Measurements from ENCODE around the gene FOXG1.

Gene FOXG1

GRCh38 chr14:28762303-28762954 is 4.2 kb upstream of the FOXG1 start:
- peak in 1 of 3 donors; percentile 5 for DNase-seq
- ChIA-PET POLR2A (no interaction called here), CTCF (no interaction called here)
- no peak overlapping the region for H3K4me3 ChIP-seq (ENCODE audit: control insufficient read depth in 1 of 7, extremely low read depth in 1 of 7, insufficient read depth in 4 of 7, low read depth in 2 of 7, low read length in 6 of 7)
- peaks cover 0 to 5% (median 0%) of the 10 kb centered on the region in 5 experiments for H3K9me3 ChIP-seq (ENCODE audit: control extremely low read depth in 1 of 5, control insufficient read depth in 4 of 5, insufficient read depth in 2 of 5, low read depth in 1 of 5, low read length in 4 of 5)
- peaks cover 32 to 91% (median 56%) of the 10 kb centered on the region in 5 experiments for H3K27me3 ChIP-seq (replicated peaks in 2 of 5; ENCODE audit: control insufficient read depth in 4 of 5, insufficient read depth in 5 of 5, low read length in 4 of 5)
- peaks cover 0 to 6% (median 3%) of the 10 kb centered on the region in 4 experiments for H3K4me1 ChIP-seq (ENCODE audit: control extremely low read depth in 1 of 4, control insufficient read depth in 4 of 4, insufficient read depth in 4 of 4, low read length in 3 of 4)
- WGBS (ENCODE audit: insufficient coverage), result 0% methylated on average over 5 of the region's 8 CpGs
- no peak overlapping the region for H3K27ac ChIP-seq (ENCODE audit: insufficient read depth in 1 of 2, low read depth in 1 of 2, low read length in 2 of 2, poor library complexity in 1 of 2, severe bottlenecking in 2 of 2)
- H3K36me3 ChIP-seq (ENCODE audit: control insufficient read depth in 4 of 4, insufficient read depth in 4 of 4, low read length in 3 of 4), result no peaks in the 10 kb centered on the region

- ChIA-PET CTCF (no interaction called here), POLR2A (no interaction called here)
- H3K4me3 ChIP-seq (ENCODE audit: control insufficient read depth in 1 of 7, extremely low read depth in 1 of 7, insufficient read depth in 4 of 7, low read depth in 2 of 7, low read length in 6 of 7), result no peak overlapping the region
- no peak overlapping the region for H3K27ac ChIP-seq (ENCODE audit: insufficient read depth in 1 of 2, low read depth in 1 of 2, low read length in 2 of 2, poor library complexity in 1 of 2, severe bottlenecking in 2 of 2)
- DNase-seq, result no peak
- H3K27me3 ChIP-seq (replicated peaks in 2 of 5; ENCODE audit: control insufficient read depth in 4 of 5, insufficient read depth in 5 of 5, low read length in 4 of 5), result peaks cover 28 to 89% (median 56%) of the 10 kb centered on the region in 5 experiments
- H3K9me3 ChIP-seq (ENCODE audit: control extremely low read depth in 1 of 5, control insufficient read depth in 4 of 5, insufficient read depth in 2 of 5, low read depth in 1 of 5, low read length in 4 of 5), result peaks cover 0 to 7% (median 2%) of the 10 kb centered on the region in 5 experiments
- 0% methylated on average over 1 of the region's 3 CpGs for WGBS (ENCODE audit: insufficient coverage)
- H3K4me1 ChIP-seq (ENCODE audit: control extremely low read depth in 1 of 4, control insufficient read depth in 4 of 4, insufficient read depth in 4 of 4, low read length in 3 of 4), result peaks cover 0 to 6% (median 3%) of the 10 kb centered on the region in 4 experiments
- H3K36me3 ChIP-seq (ENCODE audit: control insufficient read depth in 4 of 4, insufficient read depth in 4 of 4, low read length in 3 of 4), result no peaks in the 10 kb centered on the region
Observed at GRCh38 chr14:28762955-28763326, 3.6 kb upstream of the FOXG1 start.

GRCh38 chr14:28763751-28764256 is 2.8 kb upstream of the FOXG1 start:
- Histone ChIP-seq H3K36me3 (ENCODE audit: control insufficient read depth in 4 of 4, insufficient read depth in 4 of 4, low read length in 3 of 4) (no peaks in the 10 kb centered on the region), H3K27me3 (replicated peaks in 2 of 5; ENCODE audit: control insufficient read depth in 4 of 5, insufficient read depth in 5 of 5, low read length in 4 of 5) (peaks cover 26 to 89% (median 56%) of the 10 kb centered on the region in 5 experiments), H3K9me3 (ENCODE audit: control extremely low read depth in 1 of 5, control insufficient read depth in 4 of 5, insufficient read depth in 2 of 5, low read depth in 1 of 5, low read length in 4 of 5) (peaks cover 3 to 13% (median 6%) of the 10 kb centered on the region in 5 experiments), H3K4me3 (ENCODE audit: control insufficient read depth in 1 of 7, extremely low read depth in 1 of 7, insufficient read depth in 4 of 7, low read depth in 2 of 7, low read length in 6 of 7) (no peak overlapping the region), H3K27ac (ENCODE audit: insufficient read depth in 1 of 2, low read depth in 1 of 2, low read length in 2 of 2, poor library complexity in 1 of 2, severe bottlenecking in 2 of 2) (no peak overlapping the region), H3K4me1 (ENCODE audit: control extremely low read depth in 1 of 4, control insufficient read depth in 4 of 4, insufficient read depth in 4 of 4, low read length in 3 of 4) (peaks cover 0 to 6% (median 3%) of the 10 kb centered on the region in 4 experiments)
- 0% methylated on average over 1 of the region's 4 CpGs for WGBS (ENCODE audit: insufficient coverage)
- ChIA-PET POLR2A (no interaction called here), CTCF (interaction anchor here (1.7 to 2.9 kb wide), 2 partner anchors 9 to 15 kb away, joined by 4 to 10 read pairs; no protein-coding TSS in a partner anchor)
- DNase-seq, result peak in 1 of 3 donors; percentile 6

GRCh38 chr14:28764257-28765160 is 2.1 kb upstream of the FOXG1 start:
- CTCF ChIA-PET, result interaction anchor here (1.7 to 2.9 kb wide), 3 partner anchors 8 to 15 kb away, joined by 4 to 10 read pairs (median 6); no protein-coding TSS in a partner anchor
- Histone ChIP-seq H3K36me3 (ENCODE audit: control insufficient read depth in 4 of 4, insufficient read depth in 4 of 4, low read length in 3 of 4) (no peaks in the 10 kb centered on the region), H3K9me3 (ENCODE audit: control extremely low read depth in 1 of 5, control insufficient read depth in 4 of 5, insufficient read depth in 2 of 5, low read depth in 1 of 5, low read length in 4 of 5) (peaks cover 3 to 13% (median 6%) of the 10 kb centered on the region in 5 experiments), H3K4me1 (ENCODE audit: control extremely low read depth in 1 of 4, control insufficient read depth in 4 of 4, insufficient read depth in 4 of 4, low read length in 3 of 4) (peaks cover 0 to 6% (median 3%) of the 10 kb centered on the region in 4 experiments), H3K27ac (ENCODE audit: insufficient read depth in 1 of 2, low read depth in 1 of 2, low read length in 2 of 2, poor library complexity in 1 of 2, severe bottlenecking in 2 of 2) (no peak overlapping the region), H3K4me3 (ENCODE audit: control insufficient read depth in 1 of 7, extremely low read depth in 1 of 7, insufficient read depth in 4 of 7, low read depth in 2 of 7, low read length in 6 of 7) (no peak overlapping the region), H3K27me3 (replicated peaks in 2 of 5; ENCODE audit: control insufficient read depth in 4 of 5, insufficient read depth in 5 of 5, low read length in 4 of 5) (peaks cover 30 to 90% (median 58%) of the 10 kb centered on the region in 5 experiments)
- peak in 1 of 3 donors; percentile 8 for DNase-seq
- POLR2A ChIA-PET, result no interaction called here
- 14% methylated on average over 1 of the region's 16 CpGs for WGBS (ENCODE audit: insufficient coverage)

GRCh38 chr14:28765169-28765830 is 1.3 kb upstream of the FOXG1 start:
- H3K36me3 ChIP-seq (ENCODE audit: control insufficient read depth in 4 of 4, insufficient read depth in 4 of 4, low read length in 3 of 4), result no peaks in the 10 kb centered on the region
- WGBS (ENCODE audit: insufficient coverage), result 5% methylated on average over 18 of the region's 27 CpGs
- H3K27me3 ChIP-seq (replicated peaks in 2 of 5; ENCODE audit: control insufficient read depth in 4 of 5, insufficient read depth in 5 of 5, low read length in 4 of 5), result peaks cover 31 to 90% (median 61%) of the 10 kb centered on the region in 5 experiments
- DNase-seq, result peak in 1 of 3 donors; percentile 10
- POLR2A ChIA-PET, result no interaction called here
- peaks cover 3 to 13% (median 6%) of the 10 kb centered on the region in 5 experiments for H3K9me3 ChIP-seq (ENCODE audit: control extremely low read depth in 1 of 5, control insufficient read depth in 4 of 5, insufficient read depth in 2 of 5, low read depth in 1 of 5, low read length in 4 of 5)
- H3K27ac ChIP-seq (ENCODE audit: insufficient read depth in 1 of 2, low read depth in 1 of 2, low read length in 2 of 2, poor library complexity in 1 of 2, severe bottlenecking in 2 of 2), result peak overlapping the region in 1 of 2 experiments; percentile 34
- CTCF ChIA-PET, result interaction anchor here (1.7 to 2.9 kb wide), 3 partner anchors 8 to 14 kb away, joined by 4 to 10 read pairs (median 6); no protein-coding TSS in a partner anchor
- H3K4me3 ChIP-seq (ENCODE audit: control insufficient read depth in 1 of 7, extremely low read depth in 1 of 7, insufficient read depth in 4 of 7, low read depth in 2 of 7, low read length in 6 of 7), result peak overlapping the region in 2 of 7 experiments; percentile 36
- H3K4me1 ChIP-seq (ENCODE audit: control extremely low read depth in 1 of 4, control insufficient read depth in 4 of 4, insufficient read depth in 4 of 4, low read length in 3 of 4), result peaks cover 0 to 6% (median 3%) of the 10 kb centered on the region in 4 experiments

- Histone ChIP-seq H3K27ac (ENCODE audit: insufficient read depth in 1 of 2, low read depth in 1 of 2, low read length in 2 of 2, poor library complexity in 1 of 2, severe bottlenecking in 2 of 2) (no peak overlapping the region), H3K4me3 (ENCODE audit: control insufficient read depth in 1 of 7, extremely low read depth in 1 of 7, insufficient read depth in 4 of 7, low read depth in 2 of 7, low read length in 6 of 7) (peak overlapping the region in 3 of 7 experiments; percentile 36 to 63 (median 40)), H3K27me3 (replicated peaks in 2 of 5; ENCODE audit: control insufficient read depth in 4 of 5, insufficient read depth in 5 of 5, low read length in 4 of 5) (peaks cover 35 to 90% (median 62%) of the 10 kb centered on the region in 5 experiments), H3K9me3 (ENCODE audit: control extremely low read depth in 1 of 5, control insufficient read depth in 4 of 5, insufficient read depth in 2 of 5, low read depth in 1 of 5, low read length in 4 of 5) (peaks cover 3 to 13% (median 6%) of the 10 kb centered on the region in 5 experiments), H3K4me1 (ENCODE audit: control extremely low read depth in 1 of 4, control insufficient read depth in 4 of 4, insufficient read depth in 4 of 4, low read length in 3 of 4) (peaks cover 0 to 6% (median 3%) of the 10 kb centered on the region in 4 experiments), H3K36me3 (ENCODE audit: control insufficient read depth in 4 of 4, insufficient read depth in 4 of 4, low read length in 3 of 4) (no peaks in the 10 kb centered on the region)
- ChIA-PET POLR2A (no interaction called here), CTCF (interaction anchor here (2.1 to 2.9 kb wide), 2 partner anchors 9 to 11 kb away, joined by 6 to 10 read pairs; no protein-coding TSS in a partner anchor)
- DNase-seq, result peak in 1 of 3 donors; percentile 45
- WGBS (ENCODE audit: insufficient coverage), result under 1% methylated on average over 30 of the region's 33 CpGs
Observed at GRCh38 chr14:28765831-28766468, 637 bp upstream of the FOXG1 start.
